T47D (cell line): Measurements from ENCODE around the gene GRB14.
"Not testable (repeated sequence)": the region's sequence is repeated elsewhere in the genome, so short reads cannot be mapped to it uniquely, and the experiment has no call there.

Source experiments
- DNase-seq, 2 experiments: peaks; one replicate each; pipeline versions ENCODE4 v3.0.0 to v3.0.0-alpha.2; 2011 to 2012; ENCODE audit warnings: low read depth in 1 of 2, low spot score in 1 of 2
- JUND ChIP-seq: IDR thresholded peaks from 2 replicates; pipeline ENCODE4 v1.6.1; 2012; ENCODE audit warnings: low read depth
- in situ Hi-C: cut with HindIII; loops from 2 replicates; pipeline ENCODE4 v1.10.0; 2016; ENCODE audit warnings: low sequenced_read_pairs, low pct_unique_long_range_greater_than_20kb

GRB14 gene

GRCh38 chr2:164562666-164563065, 58.6 kb downstream of the GRB14 start:
- in situ Hi-C loops = no loop called here
- DNase-seq = no peak

GRCh38 chr2:164561991-164562390, 59.3 kb downstream of the GRB14 start:
- DNase-seq = no peak
- in situ Hi-C loops = no loop called here
- no peak for TF ChIP-seq JUND

More at GRCh38 chr2:164562666-164563065, 58.6 kb downstream of the GRB14 start:
- no peak for TF ChIP-seq JUND

GRCh38 chr2:164561416-164561815, 59.9 kb downstream of the GRB14 start:
- in situ Hi-C loops = no loop called here
- TF ChIP-seq JUND = no peak
- no peak for DNase-seq

GRCh38 chr2:164560902-164561301, 60.4 kb downstream of the GRB14 start:
- in situ Hi-C loops = no loop called here
- DNase-seq = no peak
- no peak for TF ChIP-seq JUND

GRCh38 chr2:164560181-164560792, 61.0 kb downstream of the GRB14 start:
- DNase-seq = peak in 1 of 2 experiments; percentile 44
- in situ Hi-C loops = no loop called here
- TF ChIP-seq JUND = no peak

- no peak for TF ChIP-seq JUND
- in situ Hi-C loops = no loop called here
- no peak for DNase-seq
Observed at GRCh38 chr2:164558450-164558849, 62.8 kb downstream of the GRB14 start.

- TF ChIP-seq JUND = no peak
- no peak for DNase-seq
- in situ Hi-C loops = no loop called here
Observed at GRCh38 chr2:164554487-164554886, 66.8 kb downstream of the GRB14 start.

GRCh38 chr2:164551519-164551918, 69.8 kb downstream of the GRB14 start:
- TF ChIP-seq JUND = no peak
- no peak for DNase-seq
- in situ Hi-C loops = no loop called here

GRCh38 chr2:164549705-164550104, 71.6 kb downstream of the GRB14 start:
- in situ Hi-C loops, DNase-seq: not testable (repeated sequence)

GRCh38 chr2:164545484-164545883, 75.8 kb downstream of the GRB14 start:
- DNase-seq = no peak
- TF ChIP-seq JUND = no peak
- in situ Hi-C loops = no loop called here

- peak in 1 of 2 experiments; percentile 49 for DNase-seq
- no peak for TF ChIP-seq JUND
- in situ Hi-C loops = no loop called here
Observed at GRCh38 chr2:164542581-164543021, 78.7 kb downstream of the GRB14 start.

GRCh38 chr2:164538240-164538866, 82.9 kb downstream of the GRB14 start:
- no peak for TF ChIP-seq JUND
- peak; percentile 21 to 74 for DNase-seq
- in situ Hi-C loops = no loop called here

- DNase-seq = no peak
- in situ Hi-C loops = no loop called here
- TF ChIP-seq JUND = no peak
Observed at GRCh38 chr2:164535280-164536025, 85.8 kb downstream of the GRB14 start.

GRCh38 chr2:164530464-164530863, 90.8 kb downstream of the GRB14 start:
- no peak for TF ChIP-seq JUND
- no peak for DNase-seq
- in situ Hi-C loops = no loop called here
